ENCODE results near the gene HERC4.

DNA sequence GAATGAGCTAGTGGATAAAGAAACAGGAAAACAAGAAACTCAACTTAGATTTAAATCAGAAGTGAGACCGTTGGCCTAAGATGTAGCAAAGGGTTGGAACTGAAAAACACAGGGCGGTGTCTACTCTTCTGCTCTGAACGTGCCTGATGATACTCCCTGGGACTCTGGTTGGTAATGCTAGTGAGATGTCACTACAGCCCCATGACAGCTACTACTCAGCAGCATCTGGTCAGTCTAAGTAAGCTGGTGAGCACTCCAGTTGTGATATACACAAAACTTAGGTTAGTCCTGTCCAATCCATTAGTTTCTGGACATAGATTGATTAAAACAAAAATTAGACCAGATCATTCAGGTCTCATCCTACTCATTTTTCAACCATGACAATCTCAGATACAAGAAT, 49.6 kb upstream of the HERC4 start:
- TF ChIP-seq TAF1 (IDR thresholded peaks at IDR 0.05; ENCODE audit: low read depth) (no peak), REST (IDR thresholded peaks at IDR 0.05; ENCODE audit: borderline replicate concordance) (no peak), EZH2 (IDR thresholded peaks at IDR 0.05; ENCODE audit: borderline replicate concordance, insufficient read depth, low read length, poor library complexity, severe bottlenecking) (no peak), EP300 (conservative IDR thresholded peaks at IDR 0.05; ENCODE audit: poor library complexity, severe bottlenecking) (no peak), POLR2AphosphoS5 (IDR thresholded peaks at IDR 0.05) (no peak), RAD21 (conservative IDR thresholded peaks at IDR 0.05) (no peak), SMC3 (conservative IDR thresholded peaks at IDR 0.05; ENCODE audit: poor library complexity) (no peak), MXI1 (conservative IDR thresholded peaks at IDR 0.05; ENCODE audit: poor library complexity, severe bottlenecking) (no peak)
- TF ChIP-seq, protein P1, sequence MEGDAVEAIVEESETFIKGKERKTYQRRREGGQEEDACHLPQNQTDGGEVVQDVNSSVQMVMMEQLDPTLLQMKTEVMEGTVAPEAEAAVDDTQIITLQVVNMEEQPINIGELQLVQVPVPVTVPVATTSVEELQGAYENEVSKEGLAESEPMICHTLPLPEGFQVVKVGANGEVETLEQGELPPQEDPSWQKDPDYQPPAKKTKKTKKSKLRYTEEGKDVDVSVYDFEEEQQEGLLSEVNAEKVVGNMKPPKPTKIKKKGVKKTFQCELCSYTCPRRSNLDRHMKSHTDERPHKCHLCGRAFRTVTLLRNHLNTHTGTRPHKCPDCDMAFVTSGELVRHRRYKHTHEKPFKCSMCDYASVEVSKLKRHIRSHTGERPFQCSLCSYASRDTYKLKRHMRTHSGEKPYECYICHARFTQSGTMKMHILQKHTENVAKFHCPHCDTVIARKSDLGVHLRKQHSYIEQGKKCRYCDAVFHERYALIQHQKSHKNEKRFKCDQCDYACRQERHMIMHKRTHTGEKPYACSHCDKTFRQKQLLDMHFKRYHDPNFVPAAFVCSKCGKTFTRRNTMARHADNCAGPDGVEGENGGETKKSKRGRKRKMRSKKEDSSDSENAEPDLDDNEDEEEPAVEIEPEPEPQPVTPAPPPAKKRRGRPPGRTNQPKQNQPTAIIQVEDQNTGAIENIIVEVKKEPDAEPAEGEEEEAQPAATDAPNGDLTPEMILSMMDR (IDR thresholded peaks at IDR 0.05; ENCODE audit: poor library complexity, severe bottlenecking): no peak
